K562 (cell line): ENCODE data around the gene CEMIP2. TPM values are rescaled to one million over a fixed set of nuclear protein-coding genes. Genes with fewer than 3 reads are reported as not detected.

Experiments
- BMI1 ChIP-seq: fragments of 150-350 bp; IDR thresholded peaks from 2 replicates; pipeline ENCODE4 v1.6.1; 2014; ENCODE audit warnings: low read length
- CBFA2T3 ChIP-seq: fragments of 450-650 bp; IDR thresholded peaks from 2 replicates; pipeline ENCODE4 v1.6.1; 2017
- GTF2F1 ChIP-seq: IDR thresholded peaks from 2 replicates; pipeline ENCODE4 v1.6.1; 2011; ENCODE audit warnings: low read depth, low read length, improper control_type of control experiment
- HDAC1 ChIP-seq, 2 experiments: fragments of 450-650 bp; IDR thresholded peaks; 2 replicates each; pipeline ENCODE4 v1.6.1; 2016 to 2017; ENCODE audit warnings: inconsistent platforms in 1 of 2, mild to moderate bottlenecking in 1 of 2, moderate library complexity in 1 of 2
- HDAC2 ChIP-seq: fragments of 450-650 bp; IDR thresholded peaks from 2 replicates; pipeline ENCODE4 v1.6.1; 2016; ENCODE audit warnings: mild to moderate bottlenecking
- HLTF ChIP-seq: fragments of 450-650 bp; IDR thresholded peaks from 2 replicates; pipeline ENCODE4 v1.6.1; 2016
- JUND ChIP-seq, 2 experiments: IDR thresholded peaks; 2 replicates in 1 of 2; 3 replicates in 1 of 2; pipeline ENCODE4 v1.6.1; 2011; ENCODE audit warnings: borderline replicate concordance in 2 of 2, low read depth in 2 of 2, low read length in 2 of 2, improper control_type of control experiment in 1 of 2, missing biosample characterization in 1 of 2, missing genetic modification characterization in 1 of 2, missing genetic modification reagents in 1 of 2
- MBD2 ChIP-seq: sonication (generic); IDR thresholded peaks from 2 replicates; pipeline ENCODE4 v1.6.1; 2016; ENCODE audit warnings: low read depth, borderline replicate concordance
- MYBL2 ChIP-seq, 2 experiments: fragments of 450-650 bp in 1 of 2; sonication (generic) in 1 of 2; formaldehyde crosslinking in 1 of 2; IDR thresholded peaks; 2 replicates each; pipeline versions ENCODE4 v1.6.1 to v1.8.1; 2017 to 2022; ENCODE audit warnings: borderline replicate concordance in 1 of 2, inconsistent platforms in 1 of 2, low read depth in 1 of 2, mild to moderate bottlenecking in 1 of 2, missing genetic modification reagents in 1 of 2, moderate library complexity in 1 of 2
- NCOA4 ChIP-seq: fragments of 450-650 bp; IDR thresholded peaks from 2 replicates; pipeline ENCODE4 v1.6.1; 2018; ENCODE audit warnings: mild to moderate bottlenecking; ENCODE audit not compliant: partially characterized antibody
- POLR2AphosphoS2 ChIP-seq: IDR thresholded peaks from 2 replicates; pipeline ENCODE4 v1.6.1; 2012; ENCODE audit warnings: low read length, improper control_type of control experiment
- PYGO2 ChIP-seq: fragments of 450-650 bp; IDR thresholded peaks from 2 replicates; pipeline ENCODE4 v1.6.1; 2016; ENCODE audit warnings: mild to moderate bottlenecking, missing genetic modification characterization, moderate library complexity, missing compliant biosample characterization
- SMARCE1 ChIP-seq: fragments of 450-650 bp; IDR thresholded peaks from 2 replicates; pipeline ENCODE4 v1.7.1; 2016; ENCODE audit warnings: mild to moderate bottlenecking
- SOX6 ChIP-seq: fragments of 450-650 bp; IDR thresholded peaks from 2 replicates; pipeline ENCODE4 v1.6.1; 2014; ENCODE audit warnings: mild to moderate bottlenecking
- ZFPM2 ChIP-seq: fragments of 250-450 bp; sonication (Bioruptor Pico); IDR thresholded peaks from 2 replicates; pipeline ENCODE4 v1.5.1; 2022; ENCODE audit warnings: mild to moderate bottlenecking
- ZNF431 ChIP-seq: sonication (generic); formaldehyde crosslinking; IDR thresholded peaks from 2 replicates; pipeline ENCODE4 v1.8.0; 2022; ENCODE audit warnings: mild to moderate bottlenecking, missing genetic modification reagents
- ZNF79 ChIP-seq: fragments of 250-450 bp; sonication (Bioruptor Pico); IDR thresholded peaks from 2 replicates; pipeline ENCODE4 v1.4.0; 2020; ENCODE audit warnings: low read depth, mild to moderate bottlenecking, moderate library complexity
- polyA plus RNA-seq, 8 experiments: library from polyadenylated mRNA; depleted of rRNA in 4 of 8; stranded (reverse) in 5 of 8; unstranded in 3 of 8; fragments of >200 nt; fragmentation: Nextera tagmentation in 2 of 8; fragmentation: Illumina TruSeq in 1 of 8; extraction: Ambion mirVana in 2 of 8; extraction: Trizol in 1 of 8; gene quantifications; 2 replicates each; pipeline versions ENCODE4 v1.2.1 to v1.2.3, GENCODE V29; 2011 to 2014; ENCODE audit warnings: inconsistent platforms in 1 of 8, missing spikeins in 1 of 8
- total RNA-seq, 7 experiments: library from RNA; depleted of rRNA in 6 of 7; stranded (reverse); fragments of >200 nt in 6 of 7; fragmentation: Illumina TruSeq in 2 of 7; extraction: Trizol in 2 of 7; gene quantifications; 2 replicates each; pipeline versions ENCODE4 v1.2.1 to v1.2.3, GENCODE V29; 2011 to 2021; ENCODE audit warnings: low replicate concordance in 1 of 7
- TF ChIP-seq, protein P1 (sequence below), 2 experiments: fragments of 450-650 bp in 1 of 2; IDR thresholded peaks; 2 replicates each; pipeline ENCODE4 v1.6.1; 2011 to 2017; ENCODE audit warnings: low read depth in 2 of 2, antibody characterized with exemption in 1 of 2, borderline replicate concordance in 1 of 2, low read length in 1 of 2, mild to moderate bottlenecking in 1 of 2, mixed read lengths in 1 of 2; ENCODE audit not compliant: control insufficient read depth in 1 of 2
- TF ChIP-seq, protein P2 (sequence below): IDR thresholded peaks from 3 replicates; pipeline ENCODE4 v1.6.1; 2011; ENCODE audit warnings: borderline replicate concordance, mild to moderate bottlenecking, moderate library complexity; ENCODE audit not compliant: insufficient read length; ENCODE audit errors: extremely low read depth
- TF ChIP-seq, protein P3 (sequence below), 2 experiments: IDR thresholded peaks; 2 replicates each; pipeline ENCODE4 v1.6.1; 2012; ENCODE audit warnings: improper control_type of control experiment in 2 of 2, low read depth in 2 of 2, low read length in 2 of 2, borderline replicate concordance in 1 of 2

The CEMIP2 gene
- total and polyA plus RNA-seq, 9 of the 15 experiments (the other 6 are each of a cell fraction or from before 2014, with no cell fraction given), result 5.4 to 29.9 (median 14.2) TPM

DNA sequence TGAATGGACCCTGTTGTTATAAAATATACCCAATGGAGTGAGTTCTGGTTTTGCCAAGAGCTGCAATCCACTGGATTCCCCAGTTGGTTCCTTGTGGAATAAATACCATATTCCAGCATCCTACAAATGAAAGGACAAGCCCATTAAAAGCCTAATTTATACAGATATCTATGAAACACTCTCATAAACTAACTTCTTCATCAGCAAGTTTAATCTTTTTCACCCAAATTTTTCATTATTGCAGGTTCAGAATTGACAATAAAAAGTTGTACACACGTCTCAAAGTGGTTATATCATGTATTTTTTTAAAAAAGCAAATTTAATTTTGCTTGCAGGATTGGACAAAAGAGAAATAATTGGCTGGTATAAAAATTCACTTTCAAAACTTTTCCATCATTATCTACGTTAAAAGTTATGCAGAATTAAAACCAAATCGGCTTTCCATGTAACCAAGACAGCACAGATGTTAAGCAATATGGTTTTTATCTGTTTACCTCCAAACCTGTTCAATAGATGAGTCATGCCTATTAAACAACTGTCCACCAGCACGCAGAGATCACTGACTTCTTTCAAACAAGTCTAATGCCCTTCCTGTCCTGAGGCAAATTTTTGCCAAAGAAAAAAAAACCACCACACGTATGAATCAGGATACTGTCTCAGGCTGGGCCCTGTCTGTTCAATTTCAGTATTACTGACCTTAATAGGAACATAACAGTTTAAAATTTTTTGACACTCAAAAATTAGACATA, 42.5 kb downstream of the CEMIP2 start (continued):
- no peak for TF ChIP-seq HLTF
- no peak for TF ChIP-seq ZNF431 (CRISPR knock-in tag)
- TF ChIP-seq JUND (IDR thresholded peaks at IDR 0.05; ENCODE audit: borderline replicate concordance, low read depth, low read length), result peak; percentile 95
- peak; percentile 88; the same call in 2 of the 3 replicates for TF ChIP-seq JUND (tag; IDR thresholded peaks at IDR 0.05; ENCODE audit: borderline replicate concordance, low read depth, low read length)
- no peak for TF ChIP-seq ZNF79
- no peak for TF ChIP-seq HDAC2
- TF ChIP-seq, protein P1, sequence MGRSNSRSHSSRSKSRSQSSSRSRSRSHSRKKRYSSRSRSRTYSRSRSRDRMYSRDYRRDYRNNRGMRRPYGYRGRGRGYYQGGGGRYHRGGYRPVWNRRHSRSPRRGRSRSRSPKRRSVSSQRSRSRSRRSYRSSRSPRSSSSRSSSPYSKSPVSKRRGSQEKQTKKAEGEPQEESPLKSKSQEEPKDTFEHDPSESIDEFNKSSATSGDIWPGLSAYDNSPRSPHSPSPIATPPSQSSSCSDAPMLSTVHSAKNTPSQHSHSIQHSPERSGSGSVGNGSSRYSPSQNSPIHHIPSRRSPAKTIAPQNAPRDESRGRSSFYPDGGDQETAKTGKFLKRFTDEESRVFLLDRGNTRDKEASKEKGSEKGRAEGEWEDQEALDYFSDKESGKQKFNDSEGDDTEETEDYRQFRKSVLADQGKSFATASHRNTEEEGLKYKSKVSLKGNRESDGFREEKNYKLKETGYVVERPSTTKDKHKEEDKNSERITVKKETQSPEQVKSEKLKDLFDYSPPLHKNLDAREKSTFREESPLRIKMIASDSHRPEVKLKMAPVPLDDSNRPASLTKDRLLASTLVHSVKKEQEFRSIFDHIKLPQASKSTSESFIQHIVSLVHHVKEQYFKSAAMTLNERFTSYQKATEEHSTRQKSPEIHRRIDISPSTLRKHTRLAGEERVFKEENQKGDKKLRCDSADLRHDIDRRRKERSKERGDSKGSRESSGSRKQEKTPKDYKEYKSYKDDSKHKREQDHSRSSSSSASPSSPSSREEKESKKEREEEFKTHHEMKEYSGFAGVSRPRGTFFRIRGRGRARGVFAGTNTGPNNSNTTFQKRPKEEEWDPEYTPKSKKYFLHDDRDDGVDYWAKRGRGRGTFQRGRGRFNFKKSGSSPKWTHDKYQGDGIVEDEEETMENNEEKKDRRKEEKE (IDR thresholded peaks at IDR 0.05; ENCODE audit: borderline replicate concordance in 1 of 2, control insufficient read depth in 1 of 2, low read depth in 2 of 2, low read length in 1 of 2), result no peak
- TF ChIP-seq BMI1, result no peak
- no peak for TF ChIP-seq GTF2F1
- TF ChIP-seq SOX6, result peak; percentile 44
- TF ChIP-seq, protein P2, sequence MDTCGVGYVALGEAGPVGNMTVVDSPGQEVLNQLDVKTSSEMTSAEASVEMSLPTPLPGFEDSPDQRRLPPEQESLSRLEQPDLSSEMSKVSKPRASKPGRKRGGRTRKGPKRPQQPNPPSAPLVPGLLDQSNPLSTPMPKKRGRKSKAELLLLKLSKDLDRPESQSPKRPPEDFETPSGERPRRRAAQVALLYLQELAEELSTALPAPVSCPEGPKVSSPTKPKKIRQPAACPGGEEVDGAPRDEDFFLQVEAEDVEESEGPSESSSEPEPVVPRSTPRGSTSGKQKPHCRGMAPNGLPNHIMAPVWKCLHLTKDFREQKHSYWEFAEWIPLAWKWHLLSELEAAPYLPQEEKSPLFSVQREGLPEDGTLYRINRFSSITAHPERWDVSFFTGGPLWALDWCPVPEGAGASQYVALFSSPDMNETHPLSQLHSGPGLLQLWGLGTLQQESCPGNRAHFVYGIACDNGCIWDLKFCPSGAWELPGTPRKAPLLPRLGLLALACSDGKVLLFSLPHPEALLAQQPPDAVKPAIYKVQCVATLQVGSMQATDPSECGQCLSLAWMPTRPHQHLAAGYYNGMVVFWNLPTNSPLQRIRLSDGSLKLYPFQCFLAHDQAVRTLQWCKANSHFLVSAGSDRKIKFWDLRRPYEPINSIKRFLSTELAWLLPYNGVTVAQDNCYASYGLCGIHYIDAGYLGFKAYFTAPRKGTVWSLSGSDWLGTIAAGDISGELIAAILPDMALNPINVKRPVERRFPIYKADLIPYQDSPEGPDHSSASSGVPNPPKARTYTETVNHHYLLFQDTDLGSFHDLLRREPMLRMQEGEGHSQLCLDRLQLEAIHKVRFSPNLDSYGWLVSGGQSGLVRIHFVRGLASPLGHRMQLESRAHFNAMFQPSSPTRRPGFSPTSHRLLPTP, result no peak
- peak; percentile 52 for TF ChIP-seq CBFA2T3
- no peak for TF ChIP-seq PYGO2 (tag)
- peak; percentile 72 for TF ChIP-seq SMARCE1
- TF ChIP-seq MBD2, result no peak
- TF ChIP-seq HDAC1 (IDR thresholded peaks at IDR 0.05), result no peak
- TF ChIP-seq, protein P3, sequence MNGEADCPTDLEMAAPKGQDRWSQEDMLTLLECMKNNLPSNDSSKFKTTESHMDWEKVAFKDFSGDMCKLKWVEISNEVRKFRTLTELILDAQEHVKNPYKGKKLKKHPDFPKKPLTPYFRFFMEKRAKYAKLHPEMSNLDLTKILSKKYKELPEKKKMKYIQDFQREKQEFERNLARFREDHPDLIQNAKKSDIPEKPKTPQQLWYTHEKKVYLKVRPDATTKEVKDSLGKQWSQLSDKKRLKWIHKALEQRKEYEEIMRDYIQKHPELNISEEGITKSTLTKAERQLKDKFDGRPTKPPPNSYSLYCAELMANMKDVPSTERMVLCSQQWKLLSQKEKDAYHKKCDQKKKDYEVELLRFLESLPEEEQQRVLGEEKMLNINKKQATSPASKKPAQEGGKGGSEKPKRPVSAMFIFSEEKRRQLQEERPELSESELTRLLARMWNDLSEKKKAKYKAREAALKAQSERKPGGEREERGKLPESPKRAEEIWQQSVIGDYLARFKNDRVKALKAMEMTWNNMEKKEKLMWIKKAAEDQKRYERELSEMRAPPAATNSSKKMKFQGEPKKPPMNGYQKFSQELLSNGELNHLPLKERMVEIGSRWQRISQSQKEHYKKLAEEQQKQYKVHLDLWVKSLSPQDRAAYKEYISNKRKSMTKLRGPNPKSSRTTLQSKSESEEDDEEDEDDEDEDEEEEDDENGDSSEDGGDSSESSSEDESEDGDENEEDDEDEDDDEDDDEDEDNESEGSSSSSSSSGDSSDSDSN (IDR thresholded peaks at IDR 0.05; ENCODE audit: borderline replicate concordance in 1 of 2, low read depth in 2 of 2, low read length in 2 of 2), result no peak
- TF ChIP-seq ZFPM2, result no peak
- no peak for TF ChIP-seq NCOA4
- no peak for TF ChIP-seq POLR2AphosphoS2
- TF ChIP-seq MYBL2 (IDR thresholded peaks at IDR 0.05; ENCODE audit: low read depth), result peak; percentile 59; the same call in 1 of the 2 replicates
- TF ChIP-seq MYBL2 (CRISPR knock-in tag; IDR thresholded peaks at IDR 0.05; ENCODE audit: borderline replicate concordance), result no peak
